Fibroblast of lung (primary cell): ENCODE results near the gene TLN1. TPM values are rescaled to one million over a fixed set of nuclear protein-coding genes. Genes with fewer than 3 reads are reported as not detected.

Experiments
- DNase-seq, 2 donors: peaks; one replicate each; pipeline versions ENCODE4 v3.0.0 to v3.0.0-alpha.2; 2010; ENCODE audit warnings: low read depth in 2 of 2
- H2AFZ ChIP-seq: 2 replicates; pipeline ENCODE4 v1.5.1; 2012; ENCODE audit warnings: low read length, control low read depth, inconsistent platforms
- H3K27ac ChIP-seq: 2 replicates; pipeline ENCODE4 v1.5.1; 2011; ENCODE audit warnings: low read length, control low read depth; ENCODE audit not compliant: insufficient read depth
- H3K27me3 ChIP-seq: 2 replicates; pipeline ENCODE4 v1.5.1; 2011; ENCODE audit warnings: mild to moderate bottlenecking, low read length; ENCODE audit not compliant: control insufficient read depth, insufficient read depth
- H3K36me3 ChIP-seq: 2 replicates; pipeline ENCODE4 v1.5.1; 2011; ENCODE audit warnings: low read length; ENCODE audit not compliant: control insufficient read depth, insufficient read depth
- H3K4me1 ChIP-seq: 2 replicates; pipeline ENCODE4 v1.5.1; 2011; ENCODE audit warnings: low read length; ENCODE audit not compliant: control insufficient read depth, insufficient read depth; ENCODE audit errors: extremely low read depth
- H3K4me2 ChIP-seq: 2 replicates; pipeline ENCODE4 v1.5.1; 2011; ENCODE audit warnings: low read length, control low read depth; ENCODE audit not compliant: insufficient read depth; ENCODE audit errors: extremely low read depth
- H3K4me3 ChIP-seq, 4 experiments: fragments of 200-600 bp in 1 of 4; sonication (generic) in 1 of 4; replicated peaks in 1 of 4; 2 replicates each; pipeline ENCODE4 v1.5.1; 2011 to 2016; ENCODE audit warnings: low read length in 4 of 4, low read depth in 3 of 4, mild to moderate bottlenecking in 3 of 4, control low read depth in 2 of 4, inconsistent platforms in 1 of 4, mixed read lengths in 1 of 4; ENCODE audit not compliant: insufficient read depth in 1 of 4; ENCODE audit errors: control extremely low read depth in 1 of 4
- H3K79me2 ChIP-seq: 2 replicates; pipeline ENCODE4 v1.5.1; 2012; ENCODE audit warnings: mild to moderate bottlenecking, low read length, inconsistent platforms; ENCODE audit not compliant: control insufficient read depth, insufficient read depth
- H3K9ac ChIP-seq: 2 replicates; pipeline ENCODE4 v1.5.1; 2011; ENCODE audit warnings: mild to moderate bottlenecking, low read length, control low read depth; ENCODE audit not compliant: insufficient read depth
- H3K9me3 ChIP-seq: 2 replicates; pipeline ENCODE4 v1.5.1; 2012; ENCODE audit warnings: low read depth, low read length; ENCODE audit not compliant: control insufficient read depth, insufficient read depth
- H4K20me1 ChIP-seq: 2 replicates; pipeline ENCODE4 v1.5.1; 2011; ENCODE audit warnings: low read length; ENCODE audit not compliant: control insufficient read depth, insufficient read depth; ENCODE audit errors: extremely low read depth
- EZH2 ChIP-seq: IDR thresholded peaks from 2 replicates; pipeline ENCODE4 v1.5.1; 2012; ENCODE audit warnings: low read length, control low read depth, mild to moderate bottlenecking; ENCODE audit errors: missing control alignments
- polyA plus RNA-seq, 2 donors: library from polyadenylated mRNA; depleted of rRNA in 1 of 2; stranded (reverse) in 1 of 2; unstranded in 1 of 2; fragments of >200 nt; gene quantifications; 2 replicates each; pipeline ENCODE4 v1.2.1, GENCODE V29; 2011 to 2012; ENCODE audit warnings: missing spikeins in 1 of 2
- total RNA-seq: library from RNA; depleted of rRNA; stranded (reverse); fragments of >200 nt; gene quantifications from 2 replicates; pipeline ENCODE4 v1.2.1, GENCODE V29; 2014
- TF ChIP-seq, protein P1 (sequence below), 2 donors: IDR thresholded peaks in 1 of 2; conservative IDR thresholded peaks in 1 of 2; 1 replicate in 1 of 2; 2 replicates in 1 of 2; pipeline ENCODE4 v1.5.1; 2011 to 2012; ENCODE audit warnings: low read length in 2 of 2, control low read depth in 1 of 2, inconsistent platforms in 1 of 2, low read depth in 1 of 2, mild to moderate bottlenecking in 1 of 2

Gene TLN1
- total and polyA plus RNA-seq, 2 donors (not counting 1 experiment from before 2014, with no cell fraction given), result 214 to 405 TPM

DNA sequence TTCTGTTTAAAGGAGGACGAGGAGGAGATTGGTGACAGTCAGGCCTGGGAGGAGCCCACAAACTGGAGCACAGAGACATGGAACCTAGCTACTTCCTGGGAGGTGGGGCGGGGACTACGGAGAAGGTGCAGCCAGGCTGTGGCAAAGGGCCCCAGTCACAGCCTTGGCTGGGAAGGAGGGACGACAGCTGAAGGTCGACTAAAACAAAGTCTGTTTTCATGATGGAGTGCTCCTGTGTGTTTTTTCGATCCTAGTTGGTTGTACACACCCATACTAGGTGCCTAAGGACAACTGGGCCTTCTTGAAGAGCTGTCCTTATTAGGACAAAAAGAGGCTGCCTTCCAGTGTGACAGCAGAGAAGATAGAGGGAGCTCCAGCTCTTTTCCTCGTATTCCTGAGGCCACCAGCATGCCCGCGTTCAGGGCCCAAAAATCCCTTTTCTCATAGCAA lies 71.0 kb downstream of the TLN1 start:
- Histone ChIP-seq H3K79me2 (peaks cover 18% of the 10 kb centered on the region), H3K4me1 (peaks cover 18% of the 10 kb centered on the region), H3K9ac (no peak overlapping the region), H3K9me3 (no peaks in the 10 kb centered on the region), H2AFZ (no peak overlapping the region), H3K27me3 (no peaks in the 10 kb centered on the region), H3K36me3 (peaks cover 2% of the 10 kb centered on the region), H3K4me3 (no peak overlapping the region), H3K4me2 (no peak overlapping the region), H4K20me1 (no peaks in the 10 kb centered on the region), H3K27ac (no peak overlapping the region)
- no peak for TF ChIP-seq EZH2
- TF ChIP-seq, protein P1, sequence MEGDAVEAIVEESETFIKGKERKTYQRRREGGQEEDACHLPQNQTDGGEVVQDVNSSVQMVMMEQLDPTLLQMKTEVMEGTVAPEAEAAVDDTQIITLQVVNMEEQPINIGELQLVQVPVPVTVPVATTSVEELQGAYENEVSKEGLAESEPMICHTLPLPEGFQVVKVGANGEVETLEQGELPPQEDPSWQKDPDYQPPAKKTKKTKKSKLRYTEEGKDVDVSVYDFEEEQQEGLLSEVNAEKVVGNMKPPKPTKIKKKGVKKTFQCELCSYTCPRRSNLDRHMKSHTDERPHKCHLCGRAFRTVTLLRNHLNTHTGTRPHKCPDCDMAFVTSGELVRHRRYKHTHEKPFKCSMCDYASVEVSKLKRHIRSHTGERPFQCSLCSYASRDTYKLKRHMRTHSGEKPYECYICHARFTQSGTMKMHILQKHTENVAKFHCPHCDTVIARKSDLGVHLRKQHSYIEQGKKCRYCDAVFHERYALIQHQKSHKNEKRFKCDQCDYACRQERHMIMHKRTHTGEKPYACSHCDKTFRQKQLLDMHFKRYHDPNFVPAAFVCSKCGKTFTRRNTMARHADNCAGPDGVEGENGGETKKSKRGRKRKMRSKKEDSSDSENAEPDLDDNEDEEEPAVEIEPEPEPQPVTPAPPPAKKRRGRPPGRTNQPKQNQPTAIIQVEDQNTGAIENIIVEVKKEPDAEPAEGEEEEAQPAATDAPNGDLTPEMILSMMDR (conservative IDR thresholded peaks at IDR 0.05 in 1 of 2, IDR thresholded peaks at IDR 0.05 in 1 of 2; ENCODE audit: low read depth in 1 of 2, low read length in 2 of 2), result peak; percentile 57 to 70
- DNase-seq, result peak in 1 of 2 donors; percentile 77

DNA sequence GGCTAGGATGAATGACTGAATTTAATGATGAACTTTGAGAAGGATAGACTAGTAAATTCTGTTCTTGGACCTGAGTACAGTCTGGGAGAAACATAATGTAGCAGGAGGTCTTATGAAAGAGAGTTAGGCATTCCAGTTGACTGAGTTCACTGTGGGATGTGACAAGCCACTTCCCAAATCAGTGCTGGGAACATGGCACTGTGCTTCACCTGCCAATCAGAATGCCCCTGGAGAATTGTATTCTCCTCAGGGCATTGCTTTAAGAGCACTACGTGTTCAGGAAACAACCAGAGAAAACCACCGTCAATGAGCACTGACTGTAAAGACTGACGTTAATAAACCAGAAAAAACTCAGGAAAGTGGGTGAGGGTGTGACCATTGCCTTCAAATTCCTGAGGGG lies 72.7 kb downstream of the TLN1 start:
- Histone ChIP-seq H2AFZ (no peak overlapping the region), H3K36me3 (peaks cover 2% of the 10 kb centered on the region), H3K79me2 (peaks cover 15% of the 10 kb centered on the region), H4K20me1 (no peaks in the 10 kb centered on the region), H3K4me2 (peak overlapping the region; percentile 97), H3K4me3 (peak overlapping the region; percentile 53 to 82 (median 74)), H3K9me3 (no peaks in the 10 kb centered on the region), H3K9ac (peak overlapping the region; percentile 97), H3K27me3 (no peaks in the 10 kb centered on the region), H3K27ac (peak overlapping the region; percentile 97), H3K4me1 (peaks cover 15% of the 10 kb centered on the region)
- DNase-seq, result peak in 1 of 2 donors; percentile 54
- TF ChIP-seq, protein P1 (conservative IDR thresholded peaks at IDR 0.05 in 1 of 2, IDR thresholded peaks at IDR 0.05 in 1 of 2; ENCODE audit: low read depth in 1 of 2, low read length in 2 of 2), result no peak
- TF ChIP-seq EZH2, result no peak

DNA sequence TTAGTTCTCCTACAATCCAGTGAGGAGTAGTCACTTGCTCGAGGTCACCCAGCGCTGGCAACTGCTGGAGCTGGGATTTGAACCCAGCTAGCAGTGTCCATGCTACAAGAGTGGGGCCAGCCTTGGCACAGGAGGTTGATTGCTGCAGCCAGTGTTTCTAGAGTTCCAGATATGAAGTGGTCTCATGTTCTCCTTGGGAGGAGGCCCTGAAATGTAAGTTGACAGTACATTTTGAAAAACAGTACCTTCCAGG lies 73.1 kb downstream of the TLN1 start:
- TF ChIP-seq, protein P1 (conservative IDR thresholded peaks at IDR 0.05 in 1 of 2, IDR thresholded peaks at IDR 0.05 in 1 of 2; ENCODE audit: low read depth in 1 of 2, low read length in 2 of 2), result no peak
- no peak for TF ChIP-seq EZH2
- no peak overlapping the region for H2AFZ ChIP-seq

More for the DNA sequence above, 73.1 kb downstream of the TLN1 start:
- Histone ChIP-seq H3K27me3 (no peaks in the 10 kb centered on the region), H3K4me2 (peak overlapping the region; percentile 97), H3K9ac (peak overlapping the region; percentile 97), H3K4me3 (peak overlapping the region; percentile 53 to 82 (median 74)), H3K79me2 (peaks cover 14% of the 10 kb centered on the region), H4K20me1 (no peaks in the 10 kb centered on the region), H3K36me3 (peaks cover 2% of the 10 kb centered on the region), H3K27ac (peak overlapping the region; percentile 97), H3K4me1 (peaks cover 13% of the 10 kb centered on the region), H3K9me3 (no peaks in the 10 kb centered on the region)
- peak; percentile 51 to 70 for DNase-seq
